ENCODE results near the gene NPC1L1.
A peak's percentile ranks its signal among the peaks of the same experiment; 100 is the strongest.

Gene NPC1L1

GRCh38 chr7:44467217-44467548 is 73.9 kb downstream of the NPC1L1 start:
- Histone ChIP-seq H3K4me3 (ENCODE audit: low read depth, low read length) (no peak overlapping the region), H3K36me3 (replicated peaks) (no peaks in the 10 kb centered on the region), H3K27ac (no peak overlapping the region), H3K27me3 (replicated peaks) (no peaks in the 10 kb centered on the region)
- TF ChIP-seq CTCF (IDR thresholded peaks at IDR 0.05; ENCODE audit: low read depth, low read length, missing control alignments): no peak
- in situ Hi-C loops (cut with HindIII; ENCODE audit: low pct_ligation_motif_present, low sequenced_read_pairs): no loop called here
- DNase-seq: no peak

- no peaks in the 10 kb centered on the region for H3K36me3 ChIP-seq (replicated peaks)
- H3K27ac ChIP-seq: peak overlapping the region; percentile 47
- H3K4me3 ChIP-seq (ENCODE audit: low read depth, low read length): no peak overlapping the region
- DNase-seq: peak; percentile 65
- H3K27me3 ChIP-seq (replicated peaks): no peaks in the 10 kb centered on the region
- in situ Hi-C loops (cut with HindIII; ENCODE audit: low pct_ligation_motif_present, low sequenced_read_pairs): no loop called here
- no peak for TF ChIP-seq CTCF (IDR thresholded peaks at IDR 0.05; ENCODE audit: low read depth, low read length, missing control alignments)
These were observed 74.6 kb downstream of the NPC1L1 start for GRCh38 chr7:44466300-44467216.

- no peak for DNase-seq
- H3K36me3 ChIP-seq (replicated peaks): no peaks in the 10 kb centered on the region
- TF ChIP-seq CTCF (IDR thresholded peaks at IDR 0.05; ENCODE audit: low read depth, low read length, missing control alignments): no peak
- no peak overlapping the region for H3K27ac ChIP-seq
- no peaks in the 10 kb centered on the region for H3K27me3 ChIP-seq (replicated peaks)
- in situ Hi-C loops (cut with HindIII; ENCODE audit: low pct_ligation_motif_present, low sequenced_read_pairs): no loop called here
- no peak overlapping the region for H3K4me3 ChIP-seq (ENCODE audit: low read depth, low read length)
These were observed 75.6 kb downstream of the NPC1L1 start for GRCh38 chr7:44465490-44465889.

GRCh38 chr7:44463169-44463808 is 77.8 kb downstream of the NPC1L1 start:
- in situ Hi-C loops (cut with HindIII; ENCODE audit: low pct_ligation_motif_present, low sequenced_read_pairs): no loop called here
- DNase-seq: no peak
- TF ChIP-seq CTCF (IDR thresholded peaks at IDR 0.05; ENCODE audit: low read depth, low read length, missing control alignments): peak; percentile 28
- Histone ChIP-seq H3K4me3 (ENCODE audit: low read depth, low read length) (no peak overlapping the region), H3K36me3 (replicated peaks) (no peaks in the 10 kb centered on the region), H3K27ac (no peak overlapping the region), H3K27me3 (replicated peaks) (no peaks in the 10 kb centered on the region)

All from brain microvascular endothelial cell (primary cell).